Heart right ventricle (tissue), 16 donors: ENCODE results near the gene STAM2. TPM values are rescaled to one million over a fixed set of nuclear protein-coding genes. Genes with fewer than 3 reads are reported as not detected.
A peak's percentile ranks its signal among the peaks of the same experiment; 100 is the strongest.
"Not testable (repeated sequence)": the region's sequence is repeated elsewhere in the genome, so short reads cannot be mapped to it uniquely, and the experiment has no call there.

Experiments
- ATAC-seq, 8 donors: fragments of 200-7000 bp; cut with Tn5 transposase; one replicate each; pipeline ENCODE4 v1.9.1; 2020; ENCODE audit warnings: mild to moderate bottlenecking in 8 of 8, moderate library complexity in 8 of 8, moderate number of reproducible peaks in 1 of 8
- DNase-seq, 2 donors: peaks; one replicate each; pipeline ENCODE4 v3.0.0-alpha.2; 2020
- H3K27ac ChIP-seq, 10 donors: fragments of 200-600 bp; sonication (generic) in 2 of 10; one replicate each; pipeline versions ENCODE4 v1.5.0 to v1.8.0; 2020 to 2022; ENCODE audit warnings: mild to moderate bottlenecking in 3 of 10
- H3K27me3 ChIP-seq, 7 donors: fragments of 200-600 bp; one replicate each; pipeline ENCODE4 v1.8.0; 2021 to 2022; ENCODE audit warnings: mild to moderate bottlenecking in 2 of 7
- H3K36me3 ChIP-seq, 9 donors: fragments of 200-600 bp; sonication (generic) in 1 of 9; one replicate each; pipeline versions ENCODE4 v1.5.0 to v1.8.0; 2020 to 2022; ENCODE audit warnings: mild to moderate bottlenecking in 2 of 9
- H3K4me1 ChIP-seq, 9 donors: fragments of 200-600 bp; sonication (generic) in 1 of 9; one replicate each; pipeline versions ENCODE4 v1.5.0 to v1.8.0; 2020 to 2022; ENCODE audit warnings: mild to moderate bottlenecking in 4 of 9
- H3K4me3 ChIP-seq, 10 donors: fragments of 200-600 bp; sonication (generic) in 2 of 10; one replicate each; pipeline versions ENCODE4 v1.5.0 to v1.8.0; 2020 to 2022; ENCODE audit warnings: mild to moderate bottlenecking in 7 of 10, moderate library complexity in 2 of 10
- H3K9me3 ChIP-seq, 11 donors: fragments of 200-600 bp in 10 of 11; sonication (generic) in 2 of 11; one replicate each; pipeline versions ENCODE4 v1.5.0 to v1.8.0; 2013 to 2022; ENCODE audit warnings: mild to moderate bottlenecking in 2 of 11, control low read depth in 1 of 11, moderate library complexity in 1 of 11
- CTCF ChIP-seq, 9 donors: fragments of 200-600 bp; sonication (generic) in 2 of 9; IDR thresholded peaks; one replicate each; pipeline versions ENCODE4 v1.5.0 to v1.8.0; 2021 to 2022; ENCODE audit warnings: antibody characterized with exemption in 9 of 9, mild to moderate bottlenecking in 5 of 9, moderate library complexity in 1 of 9
- WGBS, 2 donors: extraction: QIAGEN DNeasy Blood & Tissue Kit; methylation state at CpG; one replicate each; pipeline ENCODE4 v1.1.7; 2013; ENCODE audit warnings: inconsistent platforms in 1 of 2; 5-methylcytosine and 5-hydroxymethylcytosine counted together
- intact Hi-C, 10 donors: fragments of 100-400 bp; cut with DNase I; formaldehyde crosslinking; loops; one replicate each; pipeline versions ENCODE4 v1.11.1 to v1.14.2; 2022
- polyA plus RNA-seq, 2 donors: library from polyadenylated mRNA; stranded (reverse); fragments of 200-250 nt; gene quantifications; one replicate each; pipeline ENCODE4 v1.2.3, GENCODE V29; 2013
- total RNA-seq, 10 donors: library from RNA; stranded (reverse); fragmentation: NEBNext Ultra II Directional in 3 of 10; extraction: Animal tissue kit (Norgen Biotek cat#: 25700) in 3 of 10; gene quantifications; one replicate each; pipeline versions ENCODE4 v1.2.1 to v1.2.4, GENCODE V29; 2021 to 2023
- donor health status: Arrhythmogenic right ventricular cardiomyopathy.
- donor health status: ischemic (EF 13 %, LVEDD 7.1; RV severe dilation, severe dysfunction).
- donor health status: healthy with polysubstance abuse.
- donor health status: DM: no; HTN: yes; CAD: no.
- donor health status: DM: no; HTN: no; CAD: no.
- donor health status: ischemic (EF 25% LVEDD 6.9; RV normal size, moderate dysfunction).
- donor health status: ischemic (EF 25% LVEDD 5.7; RV mildly dilated, moderate dysfunction).
- donor health status: healthy.
- donor health status: DM: yes; HTN: yes; CAD: no.
- donor health status: Ischemic cardiomyopathy.
- donor health status: ischemic (EF 35%, LVEDD 5.7; RV mildly dilated, moderate dysfunction).
- donor health status: nonischemic (EF 11% LVEDD 7.7; RV severe dilation, severe dysfunction).
- donor health status: DM: yes; HTN: yes; CAD: no.
- donor health status: PGD.
- donor health status: ischemic (EF 29% LVEDD 5.4; RV normal size, mild dysfunction).
- donor health status: nonischemic (EF 23%, LVEDD 6.1; RV moderate dilation, normal function).

The STAM2 gene
- total and polyA plus RNA-seq, 12 donors, result 6.9 to 35.9 (median 25.0) TPM

GRCh38 chr2:152198499-152198898 lies 22.9 kb upstream of the STAM2 start:
- H3K9me3 ChIP-seq, result peaks cover 0 to 12% (median 0%) of the 10 kb centered on the region in 11 donors
- H3K27ac ChIP-seq, result no peak overlapping the region
- H3K27me3 ChIP-seq, result peaks cover 0 to 3% (median 0%) of the 10 kb centered on the region in 7 donors
- TF ChIP-seq CTCF (IDR thresholded peaks at IDR 0.05), result no peak
- H3K4me1 ChIP-seq, result peaks cover 0 to 7% (median 3%) of the 10 kb centered on the region in 9 donors
- intact Hi-C loops, result loop anchor here in 3 of 10 donors (5.0 to 10.0 kb wide), 2 partner anchors 134 to 136 kb away; partner anchors contain the start of gene FMNL2 (in 2 of the 3)
- no peak for ATAC-seq
- no peaks in the 10 kb centered on the region for H3K36me3 ChIP-seq
- no peak overlapping the region for H3K4me3 ChIP-seq
- WGBS, 2 donors, result 88 to 96% methylated on average over 2 of the region's 2 CpGs
- no peak for DNase-seq

GRCh38 chr2:152197508-152198284 lies 22.1 kb upstream of the STAM2 start:
- H3K27ac ChIP-seq, H3K4me3 ChIP-seq, H3K27me3 ChIP-seq, H3K4me1 ChIP-seq, DNase-seq, H3K36me3 ChIP-seq, ATAC-seq: not testable (repeated sequence)
- peaks cover 0 to 12% (median 0%) of the 10 kb centered on the region in 11 donors for H3K9me3 ChIP-seq
- intact Hi-C loops, result loop anchor here in 3 of 10 donors (5.0 to 10.0 kb wide), 2 partner anchors 135 to 137 kb away; partner anchors contain the start of gene FMNL2 (in 2 of the 3)
- 0% methylated on average over 1 of the region's 1 CpG for WGBS, 2 donors

GRCh38 chr2:152189622-152190495 lies 14.3 kb upstream of the STAM2 start:
- peaks cover 0 to 11% (median 0%) of the 10 kb centered on the region in 7 donors for H3K27me3 ChIP-seq
- H3K27ac ChIP-seq, result no peak overlapping the region
- TF ChIP-seq CTCF (IDR thresholded peaks at IDR 0.05), result peak; percentile 56 to 92 (median 84)
- no peaks in the 10 kb centered on the region for H3K9me3 ChIP-seq
- H3K4me1 ChIP-seq, result no peaks in the 10 kb centered on the region
- intact Hi-C loops, result loop anchor here in 9 of 10 donors (1.0 to 10.0 kb wide), 7 partner anchors 145 to 447 kb away; partner anchors contain the start of gene FMNL2 (in 4 of the 9)
- ATAC-seq (peak in 7 of 8 donors; percentile 61 to 88 (median 82)), DNase-seq (peak in 1 of 2 donors; percentile 36)
- 44 to 50% methylated on average over 8 of the region's 8 CpGs for WGBS, 2 donors
- H3K4me3 ChIP-seq, result no peak overlapping the region
- H3K36me3 ChIP-seq, result no peaks in the 10 kb centered on the region

GRCh38 chr2:152186808-152187207 lies 11.2 kb upstream of the STAM2 start:
- H3K36me3 ChIP-seq, ATAC-seq, H3K27ac ChIP-seq, H3K4me3 ChIP-seq, DNase-seq, H3K9me3 ChIP-seq, H3K4me1 ChIP-seq: not testable (repeated sequence)
- H3K27me3 ChIP-seq, result peaks cover 0 to 12% (median 0%) of the 10 kb centered on the region in 7 donors
- intact Hi-C loops, result loop anchor here in 2 of 10 donors (5.0 to 10.0 kb wide), 2 partner anchors 148 to 440 kb away; partner anchors contain the start of gene FMNL2 (in 1 of the 2)
- 89 to 92% methylated on average over 5 of the region's 5 CpGs for WGBS, 2 donors

- no peak for TF ChIP-seq CTCF (IDR thresholded peaks at IDR 0.05)
- H3K9me3 ChIP-seq, result no peaks in the 10 kb centered on the region
- no peak overlapping the region for H3K27ac ChIP-seq
- H3K4me1 ChIP-seq, result no peaks in the 10 kb centered on the region
- no peak overlapping the region for H3K4me3 ChIP-seq
- H3K27me3 ChIP-seq, result peaks cover 0 to 12% (median 0%) of the 10 kb centered on the region in 7 donors
- no peak for ATAC-seq
- H3K36me3 ChIP-seq, result no peaks in the 10 kb centered on the region
- DNase-seq, result no peak
- intact Hi-C loops, result loop anchor here in 2 of 10 donors (5.0 to 10.0 kb wide), 2 partner anchors 149 to 441 kb away; partner anchors contain the start of gene FMNL2 (in 1 of the 2)
- 80% methylated on average over 3 of the region's 3 CpGs for WGBS, 2 donors
These were observed 10.7 kb upstream of the STAM2 start for GRCh38 chr2:152186262-152186661.
